ENCODE measurements around the gene OR2T11.
"Not testable (repeated sequence)": the region's sequence is repeated elsewhere in the genome, so short reads cannot be mapped to it uniquely, and the experiment has no call there.

GRCh38 chr1:248663453-248664328, 28.8 kb upstream of the OR2T11 start:
- not testable (repeated sequence) for TF ChIP-seq CTCF, POLR2A (IDR thresholded peaks at IDR 0.05)
